Measurements from ENCODE around the gene ITPK1.

DNA sequence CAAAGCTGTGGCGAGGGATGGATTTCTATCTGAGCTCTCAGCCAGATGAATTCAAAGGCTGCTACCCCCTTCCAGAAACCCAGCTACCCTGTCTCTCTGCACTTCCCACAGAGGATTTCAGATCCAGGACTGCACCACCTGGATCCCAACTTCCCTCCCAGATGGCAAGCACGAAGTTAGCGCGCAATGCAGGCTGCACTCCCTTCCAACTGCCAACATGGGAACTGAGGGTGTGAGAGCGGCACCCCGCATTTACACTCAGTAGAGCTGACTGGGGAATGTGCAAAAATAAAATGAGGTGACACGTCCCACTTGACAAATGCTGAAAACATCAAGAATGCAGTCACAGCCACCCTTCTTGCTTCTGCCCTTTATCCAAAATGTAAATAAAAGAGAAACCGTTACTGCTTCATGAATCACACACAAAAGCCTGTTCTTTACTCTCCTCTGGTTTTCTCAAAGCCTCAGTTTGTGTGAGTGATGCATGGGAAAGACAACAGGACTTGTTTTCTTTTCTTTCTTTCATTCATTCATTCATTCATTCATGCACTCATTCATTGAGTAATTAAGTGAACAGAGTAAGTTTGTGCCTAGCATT, 85.7 kb downstream of the ITPK1 start:
- TF ChIP-seq, protein P1, sequence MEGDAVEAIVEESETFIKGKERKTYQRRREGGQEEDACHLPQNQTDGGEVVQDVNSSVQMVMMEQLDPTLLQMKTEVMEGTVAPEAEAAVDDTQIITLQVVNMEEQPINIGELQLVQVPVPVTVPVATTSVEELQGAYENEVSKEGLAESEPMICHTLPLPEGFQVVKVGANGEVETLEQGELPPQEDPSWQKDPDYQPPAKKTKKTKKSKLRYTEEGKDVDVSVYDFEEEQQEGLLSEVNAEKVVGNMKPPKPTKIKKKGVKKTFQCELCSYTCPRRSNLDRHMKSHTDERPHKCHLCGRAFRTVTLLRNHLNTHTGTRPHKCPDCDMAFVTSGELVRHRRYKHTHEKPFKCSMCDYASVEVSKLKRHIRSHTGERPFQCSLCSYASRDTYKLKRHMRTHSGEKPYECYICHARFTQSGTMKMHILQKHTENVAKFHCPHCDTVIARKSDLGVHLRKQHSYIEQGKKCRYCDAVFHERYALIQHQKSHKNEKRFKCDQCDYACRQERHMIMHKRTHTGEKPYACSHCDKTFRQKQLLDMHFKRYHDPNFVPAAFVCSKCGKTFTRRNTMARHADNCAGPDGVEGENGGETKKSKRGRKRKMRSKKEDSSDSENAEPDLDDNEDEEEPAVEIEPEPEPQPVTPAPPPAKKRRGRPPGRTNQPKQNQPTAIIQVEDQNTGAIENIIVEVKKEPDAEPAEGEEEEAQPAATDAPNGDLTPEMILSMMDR (conservative IDR thresholded peaks at IDR 0.05): no peak
- TF ChIP-seq ZFX (IDR thresholded peaks at IDR 0.05): no peak
